Measurements from ENCODE around the gene NECAP2. TPM values are rescaled to one million over a fixed set of nuclear protein-coding genes. Genes with fewer than 3 reads are reported as not detected.

Gene NECAP2
- total RNA-seq, 2 experiments from 2014 or later: 51.8 to 59.0 TPM

DNA sequence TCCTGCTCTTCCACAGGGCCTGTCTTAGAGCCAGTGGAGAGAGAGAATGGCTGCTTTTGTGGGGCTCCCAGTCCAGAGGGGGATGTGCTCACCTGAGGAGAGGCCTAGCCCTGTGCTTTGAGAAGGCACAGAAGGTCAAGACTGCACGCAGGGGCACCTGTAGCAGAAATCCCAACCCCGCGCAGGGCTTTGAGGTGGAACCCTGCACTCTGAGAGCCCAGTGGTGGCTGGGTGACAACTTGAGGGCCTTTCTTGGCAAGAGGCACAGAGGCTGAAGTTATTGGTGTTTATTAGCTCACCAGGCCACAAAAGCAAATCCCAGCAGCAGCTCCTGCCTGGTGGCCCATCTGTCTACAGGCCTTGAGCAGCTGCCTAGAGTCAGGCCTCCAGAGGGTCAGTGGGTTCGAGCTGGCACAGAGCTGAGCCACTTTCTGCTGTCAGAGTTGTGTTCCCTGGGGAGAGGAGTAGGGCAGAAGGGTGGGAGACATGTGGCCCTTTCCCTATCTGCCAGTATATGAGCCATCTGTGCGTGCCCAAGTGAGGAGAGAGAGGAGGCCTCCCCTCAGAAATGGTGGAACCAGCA is 42.1 kb upstream of the NECAP2 start:
- TF ChIP-seq EZH2phosphoT487 (IDR thresholded peaks at IDR 0.05; ENCODE audit: borderline replicate concordance, low read depth, low read length): no peak
- no peak overlapping the region for H3K4me3 ChIP-seq (ENCODE audit: low read depth, low read length, poor library complexity, severe bottlenecking)
- H3K79me2 ChIP-seq (ENCODE audit: insufficient read depth, low read depth, low read length): no peaks in the 10 kb centered on the region; the same call in 1 of the 2 replicates
- H3K9me3 ChIP-seq (ENCODE audit: low read length): no peaks in the 10 kb centered on the region
- no TSS peak for BruUV-seq (replicated peaks)
- H3K36me3 ChIP-seq (ENCODE audit: insufficient read depth, low read length): peaks cover 41% of the 10 kb centered on the region
- intact Hi-C loops (cut with micrococcal nuclease; ENCODE audit: unreplicated experiment): no loop called here
- H3K9me2 ChIP-seq (ENCODE audit: insufficient read depth, low read length): no peaks in the 10 kb centered on the region
- no peak for DNase-seq (ENCODE audit: low spot score)
- no peak overlapping the region for H3K27ac ChIP-seq (ENCODE audit: low read depth, low read length, poor library complexity, severe bottlenecking)
- ChIA-PET CTCF (ENCODE audit: unreplicated experiment) (no interaction called here), POLR2A (no interaction called here)
- H2AFZ ChIP-seq (ENCODE audit: low read length): no peak overlapping the region
- H4K20me1 ChIP-seq (ENCODE audit: insufficient read depth, low read length): no peaks in the 10 kb centered on the region; the same call in 1 of the 2 replicates
- H3K4me2 ChIP-seq (ENCODE audit: low read length): no peak overlapping the region
- no peaks in the 10 kb centered on the region for H3K4me1 ChIP-seq (ENCODE audit: insufficient read depth, low read length, poor library complexity, severe bottlenecking)

DNA sequence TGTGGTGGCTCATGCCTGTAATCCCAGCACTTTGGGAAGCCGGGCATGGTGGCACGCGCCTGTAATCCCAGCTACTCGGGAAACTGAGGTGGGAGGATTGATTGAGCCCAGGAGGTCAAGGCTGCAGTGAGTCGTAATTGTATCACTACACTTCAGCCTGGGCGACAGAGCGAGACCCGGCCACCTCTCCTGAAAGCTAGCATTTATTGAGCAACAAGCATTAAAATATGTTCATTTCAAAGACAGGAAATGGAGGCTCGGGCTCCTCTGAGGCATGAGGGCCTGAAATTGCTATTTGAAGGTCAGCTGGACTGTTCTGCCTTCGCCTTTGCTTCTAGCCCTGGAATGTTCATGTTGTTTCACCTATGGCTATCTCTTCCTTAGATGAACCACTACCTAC is 37.8 kb upstream of the NECAP2 start:
- no peak overlapping the region for H3K27ac ChIP-seq (ENCODE audit: low read depth, low read length, poor library complexity, severe bottlenecking)
- no peaks in the 10 kb centered on the region for H3K9me2 ChIP-seq (ENCODE audit: insufficient read depth, low read length)
- no peaks in the 10 kb centered on the region for H3K9me3 ChIP-seq (ENCODE audit: low read length)
- no peaks in the 10 kb centered on the region; the same call in 1 of the 2 replicates for H4K20me1 ChIP-seq (ENCODE audit: insufficient read depth, low read length)
- no peak overlapping the region for H3K4me3 ChIP-seq (ENCODE audit: low read depth, low read length, poor library complexity, severe bottlenecking)
- H3K4me2 ChIP-seq (ENCODE audit: low read length): no peak overlapping the region
- CTCF ChIA-PET (ENCODE audit: unreplicated experiment): no interaction called here
- peaks cover 5% of the 10 kb centered on the region for H3K36me3 ChIP-seq (ENCODE audit: insufficient read depth, low read length)
- POLR2A ChIA-PET: interaction anchor here (0.6 to 1.3 kb wide), 2 partner anchors 9 to 704 kb away, joined by 3 to 4 read pairs; no protein-coding TSS in a partner anchor
- H3K79me2 ChIP-seq (ENCODE audit: insufficient read depth, low read depth, low read length): no peaks in the 10 kb centered on the region
- BruUV-seq (replicated peaks): no TSS peak
- H2AFZ ChIP-seq (ENCODE audit: low read length): no peak overlapping the region
- no peak for TF ChIP-seq EZH2phosphoT487 (IDR thresholded peaks at IDR 0.05; ENCODE audit: borderline replicate concordance, low read depth, low read length)
- TF ChIP-seq, protein P1, sequence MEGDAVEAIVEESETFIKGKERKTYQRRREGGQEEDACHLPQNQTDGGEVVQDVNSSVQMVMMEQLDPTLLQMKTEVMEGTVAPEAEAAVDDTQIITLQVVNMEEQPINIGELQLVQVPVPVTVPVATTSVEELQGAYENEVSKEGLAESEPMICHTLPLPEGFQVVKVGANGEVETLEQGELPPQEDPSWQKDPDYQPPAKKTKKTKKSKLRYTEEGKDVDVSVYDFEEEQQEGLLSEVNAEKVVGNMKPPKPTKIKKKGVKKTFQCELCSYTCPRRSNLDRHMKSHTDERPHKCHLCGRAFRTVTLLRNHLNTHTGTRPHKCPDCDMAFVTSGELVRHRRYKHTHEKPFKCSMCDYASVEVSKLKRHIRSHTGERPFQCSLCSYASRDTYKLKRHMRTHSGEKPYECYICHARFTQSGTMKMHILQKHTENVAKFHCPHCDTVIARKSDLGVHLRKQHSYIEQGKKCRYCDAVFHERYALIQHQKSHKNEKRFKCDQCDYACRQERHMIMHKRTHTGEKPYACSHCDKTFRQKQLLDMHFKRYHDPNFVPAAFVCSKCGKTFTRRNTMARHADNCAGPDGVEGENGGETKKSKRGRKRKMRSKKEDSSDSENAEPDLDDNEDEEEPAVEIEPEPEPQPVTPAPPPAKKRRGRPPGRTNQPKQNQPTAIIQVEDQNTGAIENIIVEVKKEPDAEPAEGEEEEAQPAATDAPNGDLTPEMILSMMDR (conservative IDR thresholded peaks at IDR 0.05; ENCODE audit: low read length): no peak
- no peak for DNase-seq (ENCODE audit: low spot score)
- H3K4me1 ChIP-seq (ENCODE audit: insufficient read depth, low read length, poor library complexity, severe bottlenecking): no peaks in the 10 kb centered on the region
- intact Hi-C loops (cut with micrococcal nuclease; ENCODE audit: unreplicated experiment): no loop called here

DNA sequence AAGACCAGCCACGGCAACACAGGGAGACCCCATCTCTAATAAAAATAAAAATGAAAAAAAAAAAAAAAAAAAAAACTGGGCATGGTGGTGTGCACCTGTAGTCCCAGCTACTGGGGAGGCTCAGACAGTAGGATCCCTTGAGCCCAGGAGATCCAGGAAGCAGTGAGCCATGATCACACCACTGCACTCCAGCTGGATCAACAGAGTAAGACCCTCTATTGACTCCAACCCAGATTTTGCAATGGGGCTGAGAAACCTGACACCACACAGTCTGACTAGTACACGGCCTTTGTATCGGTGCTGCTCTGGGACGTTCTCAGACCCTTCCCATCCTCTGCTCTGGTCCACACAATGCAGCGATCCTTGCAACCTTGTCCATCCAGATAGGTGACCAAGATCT is 35.1 kb upstream of the NECAP2 start:
- H3K4me3 ChIP-seq (ENCODE audit: low read depth, low read length, poor library complexity, severe bottlenecking): no peak overlapping the region
- H3K9me2 ChIP-seq (ENCODE audit: insufficient read depth, low read length): no peaks in the 10 kb centered on the region
- no peaks in the 10 kb centered on the region; the same call in 1 of the 2 replicates for H4K20me1 ChIP-seq (ENCODE audit: insufficient read depth, low read length)
- H3K27ac ChIP-seq (ENCODE audit: low read depth, low read length, poor library complexity, severe bottlenecking): no peak overlapping the region
- H3K9me3 ChIP-seq (ENCODE audit: low read length): no peaks in the 10 kb centered on the region
- no peak overlapping the region for H3K4me2 ChIP-seq (ENCODE audit: low read length)
- H3K79me2 ChIP-seq (ENCODE audit: insufficient read depth, low read depth, low read length): no peaks in the 10 kb centered on the region
- TF ChIP-seq, protein P1 (conservative IDR thresholded peaks at IDR 0.05; ENCODE audit: low read length): no peak
- TF ChIP-seq EZH2phosphoT487 (IDR thresholded peaks at IDR 0.05; ENCODE audit: borderline replicate concordance, low read depth, low read length): no peak
- no peaks in the 10 kb centered on the region for H3K4me1 ChIP-seq (ENCODE audit: insufficient read depth, low read length, poor library complexity, severe bottlenecking)
- intact Hi-C loops (cut with micrococcal nuclease; ENCODE audit: unreplicated experiment): no loop called here
- H3K36me3 ChIP-seq (ENCODE audit: insufficient read depth, low read length): no peaks in the 10 kb centered on the region
- ChIA-PET POLR2A (no interaction called here), CTCF (ENCODE audit: unreplicated experiment) (no interaction called here)
- no TSS peak for BruUV-seq (replicated peaks)
- DNase-seq (ENCODE audit: low spot score): no peak
- no peak overlapping the region for H2AFZ ChIP-seq (ENCODE audit: low read length)

Data from OCI-LY7 (cell line).